HepG2 (cell line): ENCODE measurements around the gene HARBI1. TPM values are rescaled to one million over a fixed set of nuclear protein-coding genes. Genes with fewer than 3 reads are reported as not detected.

Experiments used
- CBX2 ChIP-seq, 2 experiments: fragments of 200-600 bp in 1 of 2; sonication (generic); formaldehyde crosslinking in 1 of 2; IDR thresholded peaks; 2 replicates each; pipeline versions ENCODE4 v1.7.0 to v1.8.1; 2018 to 2022; ENCODE audit warnings: low read depth in 2 of 2, low read length in 1 of 2, mild to moderate bottlenecking in 1 of 2, missing genetic modification reagents in 1 of 2
- LBX2 ChIP-seq: sonication (generic); formaldehyde crosslinking; IDR thresholded peaks from 2 replicates; pipeline ENCODE4 v1.5.0; 2020; ENCODE audit warnings: missing genetic modification reagents, mild to moderate bottlenecking, borderline replicate concordance
- LCORL ChIP-seq, 2 experiments: fragments of 450-650 bp in 1 of 2; sonication (generic) in 1 of 2; formaldehyde crosslinking in 1 of 2; IDR thresholded peaks; 2 replicates each; pipeline versions ENCODE4 v1.5.0 to v1.6.1; 2017 to 2020; ENCODE audit warnings: antibody characterized with exemption in 1 of 2, missing genetic modification reagents in 1 of 2
- MTF2 ChIP-seq: sonication (generic); formaldehyde crosslinking; IDR thresholded peaks from 2 replicates; pipeline ENCODE4 v1.5.0; 2020; ENCODE audit warnings: missing genetic modification reagents, borderline replicate concordance
- MZF1 ChIP-seq: sonication (generic); formaldehyde crosslinking; IDR thresholded peaks from 2 replicates; pipeline ENCODE4 v1.8.1; 2023; ENCODE audit warnings: mild to moderate bottlenecking, missing genetic modification reagents, borderline replicate concordance
- PCBP1 ChIP-seq: fragments of 200-400 bp; formaldehyde crosslinking; IDR thresholded peaks from 2 replicates; pipeline ENCODE4 v1.6.1; 2017; ENCODE audit warnings: mild to moderate bottlenecking, low read depth, low read length, borderline replicate concordance
- PCBP2 ChIP-seq: fragments of 200-400 bp; formaldehyde crosslinking; optimal IDR thresholded peaks from 2 replicates; pipeline ENCODE3; 2018; ENCODE audit warnings: low read length, low read depth; ENCODE audit not compliant: poor library complexity, severe bottlenecking
- PHF21A ChIP-seq: sonication (generic); formaldehyde crosslinking; IDR thresholded peaks from 2 replicates; pipeline ENCODE4 v1.5.0; 2020; ENCODE audit warnings: mild to moderate bottlenecking, missing genetic modification reagents
- PHF8 ChIP-seq: sonication (generic); formaldehyde crosslinking; IDR thresholded peaks from 2 replicates; pipeline ENCODE4 v1.5.0; 2020; ENCODE audit warnings: missing genetic modification reagents
- POLR2AphosphoS2 ChIP-seq: IDR thresholded peaks from 2 replicates; pipeline ENCODE4 v1.6.1; 2011; ENCODE audit warnings: low read depth, low read length, improper control_type of control experiment
- POLR2AphosphoS5 ChIP-seq: IDR thresholded peaks from 2 replicates; pipeline ENCODE4 v1.6.1; 2012; ENCODE audit warnings: low read depth, low read length
- RBAK ChIP-seq: sonication (generic); formaldehyde crosslinking; IDR thresholded peaks from 2 replicates; pipeline ENCODE4 v1.5.1; 2020; ENCODE audit warnings: mild to moderate bottlenecking, missing genetic modification reagents
- RBM39 ChIP-seq: fragments of 200-400 bp; formaldehyde crosslinking; IDR thresholded peaks from one replicate; pipeline ENCODE4 v1.6.1; 2018; ENCODE audit warnings: antibody characterized with exemption, mild to moderate bottlenecking, low read depth, low read length; ENCODE audit not compliant: poor library complexity, severe bottlenecking
- SP4 ChIP-seq: sonication (generic); formaldehyde crosslinking; IDR thresholded peaks from 2 replicates; pipeline ENCODE4 v1.8.1; 2023; ENCODE audit warnings: mild to moderate bottlenecking, missing genetic modification reagents
- THYN1 ChIP-seq: sonication (generic); formaldehyde crosslinking; IDR thresholded peaks from 2 replicates; pipeline ENCODE4 v1.8.1; 2023; ENCODE audit warnings: low read depth, mild to moderate bottlenecking, moderate library complexity, missing genetic modification reagents, borderline replicate concordance
- TIGD3 ChIP-seq: sonication (generic); formaldehyde crosslinking; IDR thresholded peaks from 2 replicates; pipeline ENCODE4 v1.5.1; 2020; ENCODE audit warnings: mild to moderate bottlenecking, missing genetic modification reagents, borderline replicate concordance
- ZBTB38 ChIP-seq: sonication (generic); formaldehyde crosslinking; IDR thresholded peaks from 2 replicates; pipeline ENCODE4 v1.5.1; 2020; ENCODE audit warnings: mild to moderate bottlenecking, missing genetic modification reagents
- ZFY ChIP-seq: sonication (generic); formaldehyde crosslinking; IDR thresholded peaks from 2 replicates; pipeline ENCODE4 v1.4.0; 2020; ENCODE audit warnings: missing genetic modification reagents
- ZNF207 ChIP-seq: fragments of 450-650 bp; IDR thresholded peaks from 2 replicates; pipeline ENCODE4 v1.6.1; 2016; ENCODE audit warnings: antibody characterized with exemption, borderline replicate concordance
- ZNF282 ChIP-seq: fragments of 450-650 bp; IDR thresholded peaks from 2 replicates; pipeline ENCODE4 v1.6.1; 2018; ENCODE audit not compliant: partially characterized antibody
- ZNF83 ChIP-seq: sonication (generic); formaldehyde crosslinking; IDR thresholded peaks from 2 replicates; pipeline ENCODE4 v1.4.0; 2020; ENCODE audit warnings: missing genetic modification reagents, mild to moderate bottlenecking, borderline replicate concordance
- ZNF839 ChIP-seq: sonication (generic); formaldehyde crosslinking; IDR thresholded peaks from 2 replicates; pipeline ENCODE4 v1.4.0; 2020; ENCODE audit warnings: missing genetic modification reagents, mild to moderate bottlenecking, borderline replicate concordance
- ZSCAN22 ChIP-seq: sonication (generic); formaldehyde crosslinking; IDR thresholded peaks from 2 replicates; pipeline ENCODE4 v1.4.0; 2020; ENCODE audit warnings: mild to moderate bottlenecking, missing genetic modification reagents
- polyA plus RNA-seq, 8 experiments: library from polyadenylated mRNA; depleted of rRNA in 3 of 8; stranded (reverse) in 7 of 8; unstranded in 1 of 8; fragments of >200 nt; fragmentation: Illumina TruSeq in 4 of 8; extraction: Trizol in 4 of 8; gene quantifications; 2 replicates each; pipeline versions ENCODE4 v1.2.1 to v1.2.3, GENCODE V29; 2011 to 2016; ENCODE audit warnings: low read depth in 4 of 8, missing spikeins in 1 of 8, mixed read lengths in 1 of 8; ENCODE audit not compliant: insufficient read depth in 1 of 8
- total RNA-seq, 5 experiments: library from RNA; depleted of rRNA; stranded (reverse); fragments of >200 nt; fragmentation: Illumina TruSeq; extraction: Trizol; gene quantifications; 2 replicates each; pipeline ENCODE4 v1.2.3, GENCODE V29; 2016; ENCODE audit warnings: low read depth in 1 of 5
- TF ChIP-seq, protein P1 (sequence below): sonication (generic); formaldehyde crosslinking; IDR thresholded peaks from 2 replicates; pipeline ENCODE4 v1.5.0; 2020; ENCODE audit warnings: mild to moderate bottlenecking, missing genetic modification reagents

HARBI1 gene
- total and polyA plus RNA-seq, 2 of the 13 experiments (the other 11 are each of a cell fraction or from before 2014, with no cell fraction given) = 2.5 to 4.8 TPM

GRCh38 chr11:46593550-46594373 is 23.3 kb downstream of the HARBI1 start, which contains the start of gene AMBRA1 (continued):
- TF ChIP-seq POLR2AphosphoS2 = peak; percentile 99
- TF ChIP-seq PCBP1 = no peak
- no peak for TF ChIP-seq ZNF207
- no peak; the same call in 1 of the 2 replicates for TF ChIP-seq SP4
- no peak for TF ChIP-seq ZNF83 (CRISPR knock-in tag)
- TF ChIP-seq POLR2AphosphoS5 = peak; percentile 72
- TF ChIP-seq ZNF839 (CRISPR knock-in tag) = no peak
- no peak for TF ChIP-seq RBAK (CRISPR knock-in tag)
- peak; percentile 51; the same call in 1 of the 2 replicates for TF ChIP-seq ZBTB38
- no peak for TF ChIP-seq MZF1 (CRISPR knock-in tag)
- TF ChIP-seq LBX2 (CRISPR knock-in tag) = no peak
- no peak for TF ChIP-seq TIGD3 (CRISPR knock-in tag)
- no peak for TF ChIP-seq LCORL (IDR thresholded peaks at IDR 0.05)
- TF ChIP-seq LCORL (CRISPR knock-in tag; IDR thresholded peaks at IDR 0.05) = no peak
- TF ChIP-seq ZFY (CRISPR knock-in tag) = peak; percentile 97
- no peak for TF ChIP-seq ZNF282
- TF ChIP-seq PHF8 (CRISPR knock-in tag) = peak; percentile 97
- TF ChIP-seq MTF2 (CRISPR knock-in tag) = no peak
- TF ChIP-seq RBM39 = peak; percentile 98
- no peak for TF ChIP-seq THYN1 (CRISPR knock-in tag)
- no peak for TF ChIP-seq ZSCAN22 (CRISPR knock-in tag)
- peak; percentile 68; the same call in 1 of the 2 replicates for TF ChIP-seq PHF21A (CRISPR knock-in tag)
- TF ChIP-seq, protein P1, sequence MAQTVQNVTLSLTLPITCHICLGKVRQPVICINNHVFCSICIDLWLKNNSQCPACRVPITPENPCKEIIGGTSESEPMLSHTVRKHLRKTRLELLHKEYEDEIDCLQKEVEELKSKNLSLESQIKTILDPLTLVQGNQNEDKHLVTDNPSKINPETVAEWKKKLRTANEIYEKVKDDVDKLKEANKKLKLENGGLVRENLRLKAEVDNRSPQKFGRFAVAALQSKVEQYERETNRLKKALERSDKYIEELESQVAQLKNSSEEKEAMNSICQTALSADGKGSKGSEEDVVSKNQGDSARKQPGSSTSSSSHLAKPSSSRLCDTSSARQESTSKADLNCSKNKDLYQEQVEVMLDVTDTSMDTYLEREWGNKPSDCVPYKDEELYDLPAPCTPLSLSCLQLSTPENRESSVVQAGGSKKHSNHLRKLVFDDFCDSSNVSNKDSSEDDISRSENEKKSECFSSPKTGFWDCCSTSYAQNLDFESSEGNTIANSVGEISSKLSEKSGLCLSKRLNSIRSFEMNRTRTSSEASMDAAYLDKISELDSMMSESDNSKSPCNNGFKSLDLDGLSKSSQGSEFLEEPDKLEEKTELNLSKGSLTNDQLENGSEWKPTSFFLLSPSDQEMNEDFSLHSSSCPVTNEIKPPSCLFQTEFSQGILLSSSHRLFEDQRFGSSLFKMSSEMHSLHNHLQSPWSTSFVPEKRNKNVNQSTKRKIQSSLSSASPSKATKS (CRISPR knock-in tag) = 0 out of 2 replicates have a peak, but pooled peaks have one; percentile 32
- no peak for TF ChIP-seq PCBP2
- TF ChIP-seq CBX2 (IDR thresholded peaks at IDR 0.05; ENCODE audit: low read depth, low read length) = no peak
- TF ChIP-seq CBX2 (CRISPR knock-in tag; IDR thresholded peaks at IDR 0.05; ENCODE audit: low read depth) = no peak
